ENCODE measurements around the gene SLC15A4.

DNA sequence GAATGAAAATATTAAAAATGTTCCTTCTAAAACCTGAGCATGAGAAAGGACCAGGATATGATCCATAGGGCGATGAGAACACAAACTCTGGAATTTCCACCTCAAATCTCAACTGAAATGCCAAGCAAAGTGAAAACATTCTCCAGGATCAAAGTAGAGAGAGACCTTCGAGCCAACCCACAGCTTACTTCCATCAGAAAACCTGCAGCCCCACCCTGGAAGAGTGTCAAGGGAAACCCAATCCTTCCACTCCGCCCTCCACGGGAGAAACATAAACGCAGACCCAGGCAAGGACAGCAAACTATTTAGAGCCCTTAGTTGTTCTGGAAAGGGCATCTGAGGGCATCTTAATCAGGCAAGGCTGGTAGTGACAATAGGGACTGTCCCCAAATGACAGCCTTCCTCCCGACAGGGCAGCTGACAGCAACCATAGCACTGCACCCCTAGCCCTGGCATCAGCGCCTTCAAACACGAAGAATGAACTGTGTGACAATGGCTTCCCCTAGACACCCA is 21.8 kb downstream of the SLC15A4 start:
- TF ChIP-seq, protein P1, sequence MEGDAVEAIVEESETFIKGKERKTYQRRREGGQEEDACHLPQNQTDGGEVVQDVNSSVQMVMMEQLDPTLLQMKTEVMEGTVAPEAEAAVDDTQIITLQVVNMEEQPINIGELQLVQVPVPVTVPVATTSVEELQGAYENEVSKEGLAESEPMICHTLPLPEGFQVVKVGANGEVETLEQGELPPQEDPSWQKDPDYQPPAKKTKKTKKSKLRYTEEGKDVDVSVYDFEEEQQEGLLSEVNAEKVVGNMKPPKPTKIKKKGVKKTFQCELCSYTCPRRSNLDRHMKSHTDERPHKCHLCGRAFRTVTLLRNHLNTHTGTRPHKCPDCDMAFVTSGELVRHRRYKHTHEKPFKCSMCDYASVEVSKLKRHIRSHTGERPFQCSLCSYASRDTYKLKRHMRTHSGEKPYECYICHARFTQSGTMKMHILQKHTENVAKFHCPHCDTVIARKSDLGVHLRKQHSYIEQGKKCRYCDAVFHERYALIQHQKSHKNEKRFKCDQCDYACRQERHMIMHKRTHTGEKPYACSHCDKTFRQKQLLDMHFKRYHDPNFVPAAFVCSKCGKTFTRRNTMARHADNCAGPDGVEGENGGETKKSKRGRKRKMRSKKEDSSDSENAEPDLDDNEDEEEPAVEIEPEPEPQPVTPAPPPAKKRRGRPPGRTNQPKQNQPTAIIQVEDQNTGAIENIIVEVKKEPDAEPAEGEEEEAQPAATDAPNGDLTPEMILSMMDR (IDR thresholded peaks at IDR 0.05): no peak
- TF ChIP-seq EP300 (IDR thresholded peaks at IDR 0.05) (no peak), POLR2AphosphoS5 (IDR thresholded peaks at IDR 0.05) (no peak)

All from stomach (tissue), 4 donors.